Upper lobe of left lung (tissue), 6 donors: ENCODE data around the gene SRPK2. TPM values are rescaled to one million over a fixed set of nuclear protein-coding genes. Genes with fewer than 3 reads are reported as not detected.
"Not testable (repeated sequence)": the region's sequence is repeated elsewhere in the genome, so short reads cannot be mapped to it uniquely, and the experiment has no call there.

Experiments
- ATAC-seq, 2 donors: fragments of 200-7000 bp; cut with Tn5 transposase; one replicate each; pipeline ENCODE4 v1.9.1; 2022; ENCODE audit warnings: mild to moderate bottlenecking in 2 of 2, moderate library complexity in 2 of 2; ENCODE audit not compliant: low FRiP score in 2 of 2
- DNase-seq, 2 donors: peaks; one replicate each; pipeline ENCODE4 v3.0.0-alpha.2; 2019 to 2020
- H3K27ac ChIP-seq, 4 donors: fragments of 200-600 bp; sonication (generic); one replicate each; pipeline ENCODE4 v1.5.1; 2016 to 2019
- H3K27me3 ChIP-seq, 4 donors: fragments of 200-600 bp; sonication (generic); one replicate each; pipeline ENCODE4 v1.5.1; 2017 to 2019
- H3K36me3 ChIP-seq, 4 donors: fragments of 200-600 bp; sonication (generic); one replicate each; pipeline ENCODE4 v1.5.1; 2016 to 2019
- H3K4me1 ChIP-seq, 4 donors: fragments of 200-600 bp; sonication (generic); one replicate each; pipeline ENCODE4 v1.5.1; 2018 to 2019
- H3K4me3 ChIP-seq, 4 donors: fragments of 200-600 bp; sonication (generic); one replicate each; pipeline ENCODE4 v1.5.1; 2017 to 2019; ENCODE audit warnings: mild to moderate bottlenecking in 2 of 4, moderate library complexity in 1 of 4
- H3K9me3 ChIP-seq, 4 donors: fragments of 200-600 bp; sonication (generic); one replicate each; pipeline ENCODE4 v1.5.1; 2018 to 2019
- EP300 ChIP-seq, 4 donors: sonication (generic); formaldehyde crosslinking; IDR thresholded peaks; one replicate each; pipeline ENCODE4 v1.5.1; 2017; ENCODE audit warnings: antibody characterized with exemption in 4 of 4, control low read depth in 2 of 4
- POLR2A ChIP-seq, 4 donors: fragments of 450-650 bp; IDR thresholded peaks; one replicate each; pipeline ENCODE4 v1.5.1; 2016 to 2017; ENCODE audit warnings: antibody characterized with exemption in 4 of 4, mild to moderate bottlenecking in 2 of 4
- POLR2AphosphoS5 ChIP-seq, 2 donors: sonication (generic); formaldehyde crosslinking; IDR thresholded peaks; one replicate each; pipeline ENCODE4 v1.5.1; 2017; ENCODE audit warnings: antibody characterized with exemption in 2 of 2
- WGBS, 2 donors: methylation state at CpG; one replicate each; pipeline ENCODE4 v1.1.5; 2017 to 2018; 5-methylcytosine and 5-hydroxymethylcytosine counted together
- total RNA-seq, 6 donors: library from RNA; depleted of rRNA in 4 of 6; stranded (reverse); fragments of >200 nt in 4 of 6; gene quantifications; one replicate each; pipeline versions ENCODE4 v1.1.0 to v1.2.1, GENCODE V29; 2016 to 2021
- TF ChIP-seq, protein P1 (sequence below), 6 experiments: fragments of 450-650 bp in 4 of 6; fragments of 200-600 bp in 2 of 6; sonication (generic) in 2 of 6; IDR thresholded peaks; one replicate each; pipeline ENCODE4 v1.5.1; 2016 to 2019; ENCODE audit warnings: antibody characterized with exemption in 6 of 6
- donor health status: DM: no; HTN: no; CAD: no; lungs with moderate emphysema.
- donor health status: DM: no; HTN: yes; CAD: no; lungs with severe emphysema.

Gene SRPK2
- total RNA-seq, 6 donors from 2014 or later, result 29.6 to 55.6 (median 45.6) TPM

DNA sequence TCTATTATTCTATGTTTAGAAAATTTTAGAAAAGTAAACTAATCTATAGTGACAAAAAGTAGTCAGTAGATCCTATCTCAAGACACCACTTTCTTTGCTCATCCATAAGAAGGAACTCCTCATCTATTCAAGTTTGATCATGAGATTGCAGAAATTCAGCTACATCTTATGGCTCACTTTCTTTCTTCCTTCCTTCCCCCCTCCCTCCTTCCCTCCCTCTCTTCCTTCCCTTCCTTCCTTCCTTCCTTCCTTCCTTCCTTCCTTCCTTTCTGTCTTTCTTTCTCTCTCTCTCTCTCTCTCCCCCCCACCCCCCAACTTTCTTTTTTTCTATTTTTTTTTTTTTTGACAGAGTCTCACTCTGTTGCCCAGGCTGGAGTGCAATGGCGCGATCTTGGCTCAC is 35.3 kb upstream of the SRPK2 start:
- no peaks in the 10 kb centered on the region for H3K36me3 ChIP-seq
- TF ChIP-seq POLR2A (IDR thresholded peaks at IDR 0.05), result no peak
- no peak for TF ChIP-seq POLR2AphosphoS5 (IDR thresholded peaks at IDR 0.05)
- TF ChIP-seq EP300 (IDR thresholded peaks at IDR 0.05), result no peak
- TF ChIP-seq, protein P1, sequence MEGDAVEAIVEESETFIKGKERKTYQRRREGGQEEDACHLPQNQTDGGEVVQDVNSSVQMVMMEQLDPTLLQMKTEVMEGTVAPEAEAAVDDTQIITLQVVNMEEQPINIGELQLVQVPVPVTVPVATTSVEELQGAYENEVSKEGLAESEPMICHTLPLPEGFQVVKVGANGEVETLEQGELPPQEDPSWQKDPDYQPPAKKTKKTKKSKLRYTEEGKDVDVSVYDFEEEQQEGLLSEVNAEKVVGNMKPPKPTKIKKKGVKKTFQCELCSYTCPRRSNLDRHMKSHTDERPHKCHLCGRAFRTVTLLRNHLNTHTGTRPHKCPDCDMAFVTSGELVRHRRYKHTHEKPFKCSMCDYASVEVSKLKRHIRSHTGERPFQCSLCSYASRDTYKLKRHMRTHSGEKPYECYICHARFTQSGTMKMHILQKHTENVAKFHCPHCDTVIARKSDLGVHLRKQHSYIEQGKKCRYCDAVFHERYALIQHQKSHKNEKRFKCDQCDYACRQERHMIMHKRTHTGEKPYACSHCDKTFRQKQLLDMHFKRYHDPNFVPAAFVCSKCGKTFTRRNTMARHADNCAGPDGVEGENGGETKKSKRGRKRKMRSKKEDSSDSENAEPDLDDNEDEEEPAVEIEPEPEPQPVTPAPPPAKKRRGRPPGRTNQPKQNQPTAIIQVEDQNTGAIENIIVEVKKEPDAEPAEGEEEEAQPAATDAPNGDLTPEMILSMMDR (IDR thresholded peaks at IDR 0.05), result no peak
- no peaks in the 10 kb centered on the region for H3K4me1 ChIP-seq
- H3K4me3 ChIP-seq, result no peak overlapping the region
- no peaks in the 10 kb centered on the region for H3K9me3 ChIP-seq
- no peak for DNase-seq
- WGBS, 2 donors, result 98 to 100% methylated on average over 2 of the region's 2 CpGs
- ATAC-seq, result no peak
- H3K27ac ChIP-seq, result no peak overlapping the region
- H3K27me3 ChIP-seq, result no peaks in the 10 kb centered on the region

DNA sequence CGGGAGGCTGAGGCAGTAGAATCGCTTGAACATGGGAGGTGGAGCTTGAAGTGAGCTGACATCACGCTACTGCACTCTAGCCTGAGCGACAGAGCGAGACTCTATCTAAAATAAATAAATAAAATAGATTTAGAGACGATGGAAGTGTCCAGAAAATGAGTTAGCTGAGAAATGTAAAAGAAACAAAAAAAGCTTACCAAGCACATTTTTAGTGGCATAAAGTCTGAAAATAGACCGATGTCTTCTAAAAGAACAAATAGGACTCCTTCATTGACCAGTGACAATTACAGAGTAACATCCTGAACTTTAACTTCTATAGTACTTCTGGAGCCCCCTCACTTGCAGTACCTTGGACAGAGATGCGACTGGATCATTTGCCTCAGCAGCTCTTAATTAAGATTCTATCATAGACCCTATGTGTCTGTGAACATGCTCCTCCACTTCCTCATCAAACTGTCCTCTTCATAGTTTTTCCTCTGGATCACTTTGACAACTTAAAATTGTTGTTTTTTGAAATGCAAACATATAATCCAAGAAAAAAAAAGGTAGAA is 25.2 kb upstream of the SRPK2 start:
- H3K4me1 ChIP-seq, result no peaks in the 10 kb centered on the region
- H3K27me3 ChIP-seq, result no peaks in the 10 kb centered on the region
- no peaks in the 10 kb centered on the region for H3K9me3 ChIP-seq
- 76 to 81% methylated on average over 8 of the region's 8 CpGs for WGBS, 2 donors
- H3K27ac ChIP-seq, result no peak overlapping the region
- TF ChIP-seq EP300 (IDR thresholded peaks at IDR 0.05), result no peak
- TF ChIP-seq POLR2AphosphoS5 (IDR thresholded peaks at IDR 0.05), result no peak
- TF ChIP-seq POLR2A (IDR thresholded peaks at IDR 0.05), result no peak
- TF ChIP-seq, protein P1 (IDR thresholded peaks at IDR 0.05), result no peak
- no peak for DNase-seq
- H3K36me3 ChIP-seq, result no peaks in the 10 kb centered on the region
- no peak overlapping the region for H3K4me3 ChIP-seq
- ATAC-seq, result no peak

DNA sequence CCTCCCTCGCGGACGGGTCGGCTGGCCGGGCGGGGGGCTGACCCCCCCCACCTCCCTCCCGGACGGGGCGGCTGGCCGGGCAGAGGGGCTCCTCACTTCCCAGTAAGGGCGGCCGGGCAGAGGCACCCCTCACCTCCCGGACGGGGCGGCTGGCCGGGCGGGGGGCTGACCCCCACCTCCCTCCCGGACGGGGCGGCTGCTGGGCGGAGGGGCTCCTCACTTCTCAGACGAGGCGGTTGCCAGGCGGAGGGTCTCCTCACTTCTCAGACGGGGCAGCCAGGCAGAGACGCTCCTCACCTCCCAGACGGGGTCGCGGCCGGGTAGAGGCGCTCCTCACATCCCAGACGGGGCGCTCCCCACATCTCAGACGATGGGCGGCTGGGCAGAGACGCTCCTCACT is 22.1 kb upstream of the SRPK2 start:
- not testable (repeated sequence) for H3K27me3 ChIP-seq, H3K36me3 ChIP-seq, H3K4me1 ChIP-seq, ATAC-seq, H3K4me3 ChIP-seq, H3K9me3 ChIP-seq, H3K27ac ChIP-seq
- DNase-seq, result peak in 1 of 2 donors; percentile 76
- WGBS, 2 donors, result no CpG with 5 or more reads among the region's 36 CpGs

DNA sequence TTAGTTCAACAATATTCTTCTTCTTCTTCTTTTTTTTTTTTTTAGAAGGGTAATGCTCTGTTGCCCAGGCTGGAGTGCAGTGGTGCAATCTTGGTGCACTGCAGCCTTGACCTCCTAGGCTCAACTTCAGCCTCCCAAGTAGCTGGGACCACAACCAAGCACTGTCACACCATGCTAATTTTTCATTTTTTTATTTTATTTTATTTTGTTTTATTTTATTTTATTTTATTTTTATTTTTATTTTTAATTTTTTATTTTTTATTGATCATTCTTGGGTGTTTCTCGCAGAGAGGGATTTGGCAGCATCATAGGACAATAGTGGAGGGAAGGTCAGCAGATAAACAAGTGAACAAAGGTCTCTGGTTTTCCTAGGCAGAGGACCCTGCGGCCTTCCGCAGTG is 21.1 kb upstream of the SRPK2 start:
- WGBS, 2 donors, result 64 to 71% methylated on average over 2 of the region's 3 CpGs
- not testable (repeated sequence) for H3K9me3 ChIP-seq, H3K27me3 ChIP-seq, H3K4me1 ChIP-seq, H3K36me3 ChIP-seq, H3K4me3 ChIP-seq, ATAC-seq, DNase-seq, H3K27ac ChIP-seq

DNA sequence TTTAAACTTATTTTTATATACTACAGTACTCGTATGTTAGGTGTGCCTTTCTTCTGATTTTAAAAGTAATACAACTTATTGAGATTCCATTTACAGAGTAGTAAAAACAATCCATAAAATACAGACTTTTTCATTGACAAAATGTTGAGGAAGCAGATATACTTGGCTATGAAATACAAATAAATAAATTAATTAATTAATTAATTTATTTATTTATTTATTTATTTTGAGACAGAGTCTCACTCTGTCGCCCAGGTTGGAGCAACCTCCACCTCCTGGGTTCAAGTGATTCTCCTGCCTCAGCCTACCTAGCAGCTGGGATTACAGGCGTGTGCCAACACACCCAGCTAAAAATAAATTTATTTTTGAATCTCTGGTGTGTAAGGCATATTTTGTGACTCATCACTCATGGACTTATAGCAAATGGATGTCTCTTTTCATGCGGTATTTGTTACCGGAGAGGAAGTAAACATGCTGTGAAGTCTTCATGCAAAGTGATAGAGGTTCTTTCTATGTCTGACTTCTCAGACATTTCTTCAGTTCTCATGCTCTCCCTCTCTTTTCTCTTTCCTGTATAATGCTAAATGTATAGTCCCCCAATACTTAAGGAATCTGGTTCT is 20.2 kb upstream of the SRPK2 start:
- no peaks in the 10 kb centered on the region for H3K9me3 ChIP-seq
- no peaks in the 10 kb centered on the region for H3K27me3 ChIP-seq
- H3K27ac ChIP-seq, result no peak overlapping the region
- DNase-seq (no peak), ATAC-seq (no peak)
- H3K4me3 ChIP-seq, result no peak overlapping the region
- no peaks in the 10 kb centered on the region for H3K36me3 ChIP-seq
- 94 to 96% methylated on average over 5 of the region's 5 CpGs for WGBS, 2 donors
- no peaks in the 10 kb centered on the region for H3K4me1 ChIP-seq
- TF ChIP-seq POLR2AphosphoS5 (IDR thresholded peaks at IDR 0.05) (no peak), POLR2A (IDR thresholded peaks at IDR 0.05) (no peak), EP300 (IDR thresholded peaks at IDR 0.05) (no peak)
- TF ChIP-seq, protein P1 (IDR thresholded peaks at IDR 0.05), result no peak

DNA sequence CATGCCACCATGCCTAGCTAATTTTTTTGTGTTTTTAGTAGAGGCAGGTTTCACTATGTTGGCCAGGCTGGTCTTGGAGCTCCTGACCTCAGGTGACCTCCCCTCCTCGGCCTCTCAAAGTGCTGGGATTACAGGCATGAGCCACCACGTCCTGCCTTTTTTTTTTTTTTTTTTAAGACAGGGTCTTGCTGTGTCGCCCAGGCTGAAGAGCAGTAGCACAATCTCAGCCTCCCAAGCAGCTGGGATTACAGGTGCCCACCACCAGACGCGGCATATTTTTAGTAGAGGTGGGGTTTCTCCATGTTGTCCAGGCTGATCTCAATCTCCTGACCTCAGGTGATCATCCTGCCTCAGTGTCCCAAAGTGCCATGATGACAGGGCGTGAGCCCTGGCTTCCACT is 14.4 kb upstream of the SRPK2 start:
- ATAC-seq, result no peak
- Histone ChIP-seq H3K9me3 (no peaks in the 10 kb centered on the region), H3K4me3 (no peak overlapping the region), H3K27me3 (no peaks in the 10 kb centered on the region), H3K4me1 (peaks cover 0 to 9% (median 2%) of the 10 kb centered on the region in 4 donors), H3K36me3 (no peaks in the 10 kb centered on the region), H3K27ac (no peak overlapping the region)
- DNase-seq, result no peak
- 91 to 95% methylated on average over 6 of the region's 6 CpGs for WGBS, 2 donors
- TF ChIP-seq POLR2A (IDR thresholded peaks at IDR 0.05) (no peak), POLR2AphosphoS5 (IDR thresholded peaks at IDR 0.05) (no peak), EP300 (IDR thresholded peaks at IDR 0.05) (no peak)
- TF ChIP-seq, protein P1 (IDR thresholded peaks at IDR 0.05), result no peak
